ENCODE data around the gene SFI1.
A peak's percentile ranks its signal among the peaks of the same experiment; 100 is the strongest.
"Not testable (repeated sequence)": the region's sequence is repeated elsewhere in the genome, so short reads cannot be mapped to it uniquely, and the experiment has no call there.

The SFI1 gene

GRCh38 chr22:31491218-31491962, 4.9 kb upstream of the SFI1 start:
- no peak for DNase-seq (ENCODE audit: low read depth)

- no peak for DNase-seq (ENCODE audit: low read depth)
These were observed 4.2 kb upstream of the SFI1 start for GRCh38 chr22:31492151-31492550.

- DNase-seq (ENCODE audit: low read depth) = not testable (repeated sequence)
These were observed 3.0 kb upstream of the SFI1 start for GRCh38 chr22:31493355-31493754.

DNA sequence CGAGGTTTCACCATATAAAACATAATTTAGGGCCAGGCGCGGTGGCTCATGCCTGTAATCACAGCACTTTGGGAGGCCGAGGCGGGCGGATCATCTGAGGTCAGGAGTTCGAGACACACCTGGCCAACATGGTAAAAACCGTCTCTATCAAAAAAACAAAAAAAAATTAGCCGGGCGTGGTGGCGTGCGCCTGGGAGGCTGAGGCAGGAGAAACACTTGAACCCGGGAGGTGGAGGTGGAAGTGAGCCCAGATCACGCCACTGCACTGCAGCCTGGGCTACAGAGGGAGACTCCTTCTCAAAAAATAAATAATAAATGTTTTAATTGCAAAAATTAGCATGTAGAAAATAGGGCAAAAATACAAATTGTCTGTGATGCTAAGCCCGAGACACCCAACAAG, 993 bp upstream of the SFI1 start:
- DNase-seq (ENCODE audit: low read depth) = no peak

- peak; percentile 35 for DNase-seq (ENCODE audit: low read depth)
These were observed 405 bp downstream of the SFI1 start for GRCh38 chr22:31496735-31497146.

DNA sequence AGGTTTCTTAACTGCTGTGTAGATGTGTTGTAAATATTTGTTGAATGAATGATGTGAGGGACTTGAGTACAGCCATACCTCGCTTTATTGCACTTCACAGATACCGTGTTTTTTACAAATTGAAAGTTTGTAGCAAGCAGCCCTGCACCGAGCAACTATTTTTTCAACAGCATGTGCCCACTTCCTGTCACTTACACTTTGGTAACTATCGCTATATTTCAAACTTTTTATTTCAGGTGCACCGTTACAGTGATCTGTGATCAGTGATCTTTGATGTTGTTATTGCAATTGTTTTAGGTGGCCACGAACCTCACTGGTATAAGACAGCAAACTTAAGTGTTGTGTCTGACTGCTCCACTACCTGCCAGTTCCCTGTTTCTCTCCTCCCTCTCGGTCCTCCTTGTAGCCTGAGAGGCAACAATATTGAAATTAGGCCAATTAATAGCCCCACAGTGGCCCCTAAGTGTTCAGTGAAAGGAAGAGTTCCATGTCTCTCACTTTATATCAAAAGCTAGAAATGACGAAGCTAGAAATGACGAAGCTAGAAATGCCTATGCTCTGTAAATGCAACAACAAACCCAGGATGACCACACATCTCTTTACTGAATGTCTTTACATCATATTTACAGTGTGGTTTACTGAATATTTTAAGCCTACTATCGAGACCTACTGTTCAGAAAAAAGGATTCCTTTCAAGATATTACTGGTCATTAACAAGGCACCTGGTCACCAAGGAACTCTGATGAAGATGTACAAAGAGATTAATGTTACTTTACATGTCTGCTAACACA, 1.0 kb downstream of the SFI1 start:
- no peak for DNase-seq (ENCODE audit: low read depth)

DNA sequence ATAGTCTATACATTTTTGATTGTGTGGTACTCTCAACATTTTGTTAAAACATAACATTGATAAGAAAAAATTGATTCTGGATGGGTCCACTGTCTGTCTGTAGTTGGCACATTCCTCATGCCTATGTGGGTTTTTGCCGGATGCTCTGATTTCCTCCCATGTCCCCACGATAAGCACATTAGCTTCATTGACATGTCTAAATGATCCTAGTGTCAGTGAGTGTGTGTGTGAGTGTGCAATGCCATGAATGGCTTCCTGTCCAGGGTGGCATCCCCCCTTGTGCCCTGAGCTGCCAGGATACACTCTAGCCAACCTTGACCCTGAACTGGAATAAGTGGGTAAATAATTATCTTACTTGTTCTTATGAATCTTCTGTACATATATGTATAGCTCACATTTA, 5.4 kb downstream of the SFI1 start:
- no peak for DNase-seq (ENCODE audit: low read depth)

DNA sequence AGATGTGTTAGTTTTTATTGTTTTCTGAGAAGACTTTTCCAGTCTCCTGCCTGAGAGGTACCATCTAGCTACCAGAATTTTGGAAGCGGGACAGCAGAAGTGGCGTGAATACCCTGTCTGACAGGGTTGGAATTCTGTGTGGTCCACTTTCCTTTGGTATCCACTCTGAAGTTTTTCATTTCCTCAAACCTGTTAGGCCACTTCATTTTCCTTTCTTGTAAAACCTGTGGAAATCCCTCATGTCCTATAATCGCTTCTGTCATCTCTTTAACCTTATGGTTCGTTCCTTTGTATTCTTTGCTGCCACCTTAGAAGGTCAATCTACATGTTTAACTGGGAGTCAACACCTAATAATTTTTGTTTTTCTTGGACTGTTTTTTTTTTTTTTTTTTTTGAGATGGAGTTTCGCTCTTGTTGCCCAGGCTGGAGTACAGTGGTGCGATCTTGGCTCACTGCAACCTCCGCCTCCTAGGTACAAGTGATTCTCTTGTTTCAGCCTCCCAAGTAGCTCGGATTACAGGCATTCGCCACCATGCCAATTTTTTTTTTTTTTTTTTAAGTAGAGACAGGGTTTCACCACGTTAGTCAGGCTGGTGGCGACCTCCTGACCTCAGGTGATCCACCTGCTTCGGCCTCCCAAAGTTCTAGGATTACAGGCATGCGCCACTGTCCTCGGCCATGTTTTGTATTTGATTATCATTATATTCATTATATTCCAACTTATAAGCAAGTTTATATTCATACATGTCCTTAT, 7.1 kb downstream of the SFI1 start:
- DNase-seq (ENCODE audit: low read depth) = no peak

GRCh38 chr22:31504282-31504681, 7.9 kb downstream of the SFI1 start:
- DNase-seq (ENCODE audit: low read depth) = no peak

DNA sequence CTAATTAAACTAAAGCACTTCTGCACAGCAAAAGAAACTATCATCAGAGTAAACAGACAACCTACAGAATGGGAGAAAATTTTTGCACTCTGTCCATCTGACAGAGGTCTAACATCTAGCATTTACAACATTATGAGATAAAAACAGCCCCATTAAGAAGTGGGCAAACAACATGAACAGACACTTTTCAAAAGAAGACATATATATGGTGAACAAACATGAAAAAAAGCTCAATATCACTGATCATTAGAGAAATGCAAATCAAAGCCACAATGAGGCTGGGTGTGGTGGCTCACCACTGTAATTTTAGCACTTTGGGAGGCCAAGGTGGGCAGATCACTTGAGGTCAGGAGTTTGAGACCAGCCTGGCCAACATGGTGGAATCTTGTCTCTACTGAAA, 11.2 kb downstream of the SFI1 start:
- DNase-seq (ENCODE audit: low read depth) = not testable (repeated sequence)

DNA sequence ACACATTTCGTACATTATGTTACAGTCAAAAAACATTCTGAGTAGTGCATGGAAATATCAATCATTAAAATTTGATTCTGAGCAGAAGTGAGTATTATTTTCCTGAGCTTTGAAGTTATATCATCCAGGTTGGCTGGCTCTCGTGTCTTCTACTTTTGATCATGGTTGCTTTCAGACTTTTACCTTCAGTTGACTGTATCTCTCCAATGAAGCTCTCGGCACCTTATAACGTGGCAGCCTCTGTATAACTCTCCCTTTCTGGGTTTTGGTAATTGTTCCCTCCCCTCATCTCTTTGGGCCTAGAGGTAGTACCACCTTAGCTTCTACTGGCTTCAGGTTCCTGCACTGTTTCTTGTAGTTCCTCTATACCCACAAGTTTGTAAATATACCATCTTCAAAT, 12.2 kb downstream of the SFI1 start:
- DNase-seq (ENCODE audit: low read depth) = no peak

DNA sequence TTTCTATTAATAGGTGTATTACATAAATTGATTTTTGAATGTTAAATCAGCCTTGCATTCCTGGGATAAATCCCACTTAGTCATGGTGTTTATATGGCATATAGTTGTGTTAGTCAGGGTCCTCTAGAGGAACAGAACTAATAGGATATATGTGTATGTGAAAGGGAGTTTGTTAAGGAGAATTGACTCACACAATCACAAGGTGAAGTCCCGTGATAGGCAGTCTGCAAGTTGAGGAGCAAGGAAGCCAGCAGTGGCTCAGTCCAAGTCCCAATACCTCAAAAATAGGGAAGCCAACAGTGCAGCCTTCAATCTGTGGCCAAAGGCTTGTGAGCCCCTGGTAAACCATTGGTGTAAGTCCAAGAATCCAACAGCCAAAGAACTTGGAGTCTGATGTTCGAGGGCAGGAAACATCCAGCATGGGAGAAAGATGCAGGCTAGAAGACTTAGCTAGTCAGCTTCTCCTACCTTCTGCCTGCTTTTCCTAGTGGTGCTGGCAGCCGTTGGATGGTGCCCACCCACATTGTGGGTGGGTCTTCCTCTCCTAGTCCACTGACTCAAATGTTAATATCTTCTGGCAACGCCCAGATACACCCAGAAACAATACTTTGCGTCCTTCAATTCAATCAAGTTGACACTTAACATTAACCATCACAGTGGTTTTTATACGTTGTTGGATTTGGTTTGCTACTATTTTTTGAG, 12.9 kb downstream of the SFI1 start:
- no peak for DNase-seq (ENCODE audit: low read depth)

DNA sequence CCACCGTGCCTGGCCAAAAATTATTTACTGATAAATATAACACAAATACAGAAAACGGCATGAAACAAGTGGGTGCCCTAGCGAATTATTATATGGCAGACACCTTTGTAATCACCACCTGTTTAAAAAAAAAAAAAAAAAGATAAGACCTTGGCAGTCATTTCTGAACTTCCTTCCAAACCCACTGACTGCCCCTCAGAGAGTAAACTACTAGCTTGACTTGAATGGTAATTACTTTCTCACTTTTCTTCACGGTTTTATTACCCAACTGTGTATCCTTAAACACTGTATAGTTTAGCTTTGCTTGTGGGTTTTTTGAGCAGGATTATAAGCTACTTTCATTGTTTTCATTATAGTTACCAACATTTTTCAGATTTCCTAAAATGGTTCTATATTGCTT, 23.7 kb downstream of the SFI1 start:
- no peak for DNase-seq (ENCODE audit: low read depth)

- DNase-seq (ENCODE audit: low read depth) = not testable (repeated sequence)
These were observed 27.8 kb downstream of the SFI1 start for GRCh38 chr22:31524132-31524531.

DNA sequence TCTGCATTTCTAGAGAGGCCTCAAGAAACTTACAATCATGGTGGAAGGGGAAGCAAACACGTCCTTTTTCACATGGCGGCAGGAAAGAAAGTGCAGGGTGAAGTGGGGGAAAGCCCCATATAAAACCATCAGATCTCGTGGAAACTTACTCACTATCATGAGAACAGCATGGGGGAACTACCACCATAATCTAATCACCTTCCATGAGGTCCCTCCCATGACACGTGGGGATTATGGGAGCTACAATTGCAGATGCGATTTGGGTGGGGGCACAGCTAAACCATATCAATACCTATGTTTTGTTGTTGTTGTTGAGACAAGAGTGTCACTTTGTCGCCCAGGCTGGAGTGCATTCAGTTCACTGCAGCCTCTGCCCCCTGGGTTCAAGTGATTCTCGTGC, 29.9 kb downstream of the SFI1 start:
- DNase-seq (ENCODE audit: low read depth) = no peak

- DNase-seq (ENCODE audit: low read depth) = no peak
These were observed 34.5 kb downstream of the SFI1 start for GRCh38 chr22:31530823-31531195.

GRCh38 chr22:31532060-31532459, 35.7 kb downstream of the SFI1 start:
- DNase-seq (ENCODE audit: low read depth) = no peak

DNA sequence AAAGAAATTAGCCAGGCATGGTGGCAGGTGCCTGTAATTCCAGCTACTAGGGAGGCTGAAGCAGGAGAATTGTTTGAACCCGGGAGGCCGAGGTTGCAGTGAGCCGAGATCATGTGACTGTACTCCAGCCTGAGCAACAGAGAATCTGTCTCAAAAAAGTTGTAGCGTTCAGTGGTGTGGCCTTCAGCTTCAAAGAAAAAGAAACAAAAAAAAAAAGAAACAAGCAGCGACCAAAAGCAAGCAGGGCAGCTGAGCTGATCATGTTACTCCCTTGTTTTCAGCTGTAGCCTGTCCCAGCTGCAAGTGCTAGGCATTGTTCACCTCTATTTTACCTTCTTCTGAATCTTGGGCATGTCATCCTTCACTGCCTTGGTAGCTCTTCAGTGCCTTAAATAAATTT, 37.0 kb downstream of the SFI1 start:
- DNase-seq (ENCODE audit: low read depth) = no peak

DNA sequence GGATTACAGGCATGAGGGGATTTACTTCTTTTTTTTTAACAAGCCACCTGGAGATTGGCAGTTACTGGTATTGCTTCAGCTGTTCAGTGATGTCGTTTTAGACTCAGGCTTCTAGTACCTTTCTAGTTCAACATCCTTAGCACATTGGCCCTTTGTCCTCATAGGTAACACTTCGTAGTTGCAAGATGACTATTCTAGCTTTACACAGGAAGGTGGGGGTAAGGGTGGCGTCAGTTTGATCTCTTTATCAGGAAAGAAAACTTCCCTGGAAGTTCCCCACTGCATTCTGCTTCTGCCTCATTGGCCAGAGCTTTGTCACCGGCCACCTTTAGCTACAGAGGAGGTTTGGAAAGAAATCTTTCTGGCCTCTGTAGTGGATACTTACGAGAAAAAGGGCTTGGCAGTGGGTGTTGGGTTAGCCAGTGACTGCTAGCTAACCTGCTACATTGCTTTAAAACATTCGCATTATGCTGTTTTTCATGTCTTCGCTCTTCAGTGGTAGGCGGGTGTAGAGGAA, 40.7 kb downstream of the SFI1 start:
- DNase-seq (ENCODE audit: low read depth) = no peak

DNA sequence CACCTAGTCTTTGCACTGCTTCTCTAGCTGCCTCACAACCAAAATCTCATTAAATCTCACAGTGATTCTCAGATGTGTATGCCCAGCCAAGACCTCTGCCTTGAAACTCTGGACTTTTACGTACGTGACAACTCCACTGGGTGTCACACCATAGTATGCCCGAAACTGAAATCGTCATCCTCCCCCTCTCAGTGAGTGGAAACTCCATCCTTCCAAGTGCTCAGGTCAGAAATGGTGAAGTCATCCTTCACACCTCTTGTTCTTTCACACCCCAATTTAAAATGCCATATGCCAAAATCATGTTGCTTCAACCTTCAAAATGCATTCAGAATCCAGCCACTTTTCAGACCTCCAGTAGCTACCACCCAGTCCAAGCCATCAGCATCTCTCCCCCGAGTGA, 42.5 kb downstream of the SFI1 start:
- DNase-seq (ENCODE audit: low read depth) = no peak

GRCh38 chr22:31540166-31540565, 43.8 kb downstream of the SFI1 start:
- DNase-seq (ENCODE audit: low read depth) = not testable (repeated sequence)

- no peak for DNase-seq (ENCODE audit: low read depth)
These were observed 44.6 kb downstream of the SFI1 start for GRCh38 chr22:31540966-31541365.
